Measurements from ENCODE around the gene DHX9. TPM values are rescaled to one million over a fixed set of nuclear protein-coding genes. Genes with fewer than 3 reads are reported as not detected.

The DHX9 gene
- total and polyA plus RNA-seq, 9 of the 15 experiments (the other 6 are each of a cell fraction or from before 2014, with no cell fraction given), result 100 to 409 (median 294) TPM

DNA sequence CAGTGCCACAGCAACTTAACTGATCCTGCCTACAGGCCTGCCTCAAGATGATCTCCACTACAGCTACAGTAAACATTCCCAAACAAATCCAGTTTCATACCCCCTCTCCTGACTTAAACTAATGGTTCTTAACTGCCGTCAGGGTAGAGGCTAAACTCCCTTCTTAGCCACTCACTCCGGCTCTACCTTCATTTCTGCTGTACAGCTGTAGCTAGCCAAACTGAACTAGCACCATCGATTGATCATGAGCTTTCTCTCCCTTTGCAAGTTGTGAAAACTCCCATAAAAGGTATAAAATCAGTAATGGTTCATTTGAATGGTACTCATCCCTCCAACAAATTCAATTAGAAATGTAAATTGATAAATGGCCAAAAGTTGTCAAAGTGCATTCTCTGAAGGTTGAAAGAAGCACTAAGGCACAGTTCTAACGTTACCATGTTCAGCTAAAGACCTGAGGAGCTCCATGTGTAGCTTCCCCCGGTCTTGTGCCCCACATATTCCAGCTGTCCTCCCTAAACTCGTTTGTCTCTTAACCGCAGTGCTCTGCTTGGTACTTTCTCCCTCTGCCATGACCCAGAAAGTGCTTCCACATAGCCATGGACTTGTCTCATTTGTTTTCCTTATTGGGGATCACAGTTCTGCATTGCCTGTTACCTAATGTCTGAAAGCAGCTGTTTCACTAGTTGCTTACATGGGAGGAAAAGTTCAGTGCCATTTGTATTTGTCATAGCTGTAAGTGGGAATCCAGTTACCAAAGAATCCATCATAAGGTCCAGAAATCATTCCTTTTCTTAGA, 49.8 kb downstream of the DHX9 start (continued):
- TF ChIP-seq NR2C2 (CRISPR knock-in tag; IDR thresholded peaks at IDR 0.05), result no peak
- TF ChIP-seq NR2C2 (tag; IDR thresholded peaks at IDR 0.05), result no peak
- TF ChIP-seq ZNF696 (CRISPR knock-in tag; conservative IDR thresholded peaks at IDR 0.05), result no peak
- TF ChIP-seq LCOR (CRISPR knock-in tag; IDR thresholded peaks at IDR 0.05), result no peak
- peak; percentile 51; the same call in 1 of the 2 replicates for TF ChIP-seq POLR2AphosphoS5 (IDR thresholded peaks at IDR 0.05; ENCODE audit: control insufficient read depth, insufficient read depth, low read depth, low read length)
- no peak for TF ChIP-seq MAFF (IDR thresholded peaks at IDR 0.05; ENCODE audit: low read length)
- no peak for TF ChIP-seq PHB (CRISPR knock-in tag; IDR thresholded peaks at IDR 0.05)
- TF ChIP-seq ZZZ3 (IDR thresholded peaks at IDR 0.05), result no peak
- TF ChIP-seq, protein P1, sequence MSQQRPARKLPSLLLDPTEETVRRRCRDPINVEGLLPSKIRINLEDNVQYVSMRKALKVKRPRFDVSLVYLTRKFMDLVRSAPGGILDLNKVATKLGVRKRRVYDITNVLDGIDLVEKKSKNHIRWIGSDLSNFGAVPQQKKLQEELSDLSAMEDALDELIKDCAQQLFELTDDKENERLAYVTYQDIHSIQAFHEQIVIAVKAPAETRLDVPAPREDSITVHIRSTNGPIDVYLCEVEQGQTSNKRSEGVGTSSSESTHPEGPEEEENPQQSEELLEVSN (IDR thresholded peaks at IDR 0.05; ENCODE audit: borderline replicate concordance in 1 of 2, extremely low read depth in 1 of 2, insufficient read depth in 1 of 2, insufficient read length in 1 of 2, low read depth in 1 of 2, low read length in 1 of 2, poor library complexity in 1 of 2, severe bottlenecking in 1 of 2), result no peak
- no peak for TF ChIP-seq POLR3A (IDR thresholded peaks at IDR 0.05; ENCODE audit: borderline replicate concordance, extremely low read depth, insufficient read depth, insufficient read length)
- no peak for TF ChIP-seq TEAD4 (IDR thresholded peaks at IDR 0.05; ENCODE audit: low read length)
- no peak for TF ChIP-seq TEAD4 (CRISPR knock-in tag; IDR thresholded peaks at IDR 0.05; ENCODE audit: borderline replicate concordance)
- no peak for TF ChIP-seq PCBP1 (IDR thresholded peaks at IDR 0.05; ENCODE audit: low read depth, low read length, poor library complexity, severe bottlenecking)
- no peak for TF ChIP-seq ZBTB1 (CRISPR knock-in tag; IDR thresholded peaks at IDR 0.05; ENCODE audit: borderline replicate concordance, low read depth)
- no peak for TF ChIP-seq ZNF12 (CRISPR knock-in tag; IDR thresholded peaks at IDR 0.05)
- TF ChIP-seq ZNF77 (CRISPR knock-in tag; IDR thresholded peaks at IDR 0.05), result no peak
- TF ChIP-seq, protein P2, sequence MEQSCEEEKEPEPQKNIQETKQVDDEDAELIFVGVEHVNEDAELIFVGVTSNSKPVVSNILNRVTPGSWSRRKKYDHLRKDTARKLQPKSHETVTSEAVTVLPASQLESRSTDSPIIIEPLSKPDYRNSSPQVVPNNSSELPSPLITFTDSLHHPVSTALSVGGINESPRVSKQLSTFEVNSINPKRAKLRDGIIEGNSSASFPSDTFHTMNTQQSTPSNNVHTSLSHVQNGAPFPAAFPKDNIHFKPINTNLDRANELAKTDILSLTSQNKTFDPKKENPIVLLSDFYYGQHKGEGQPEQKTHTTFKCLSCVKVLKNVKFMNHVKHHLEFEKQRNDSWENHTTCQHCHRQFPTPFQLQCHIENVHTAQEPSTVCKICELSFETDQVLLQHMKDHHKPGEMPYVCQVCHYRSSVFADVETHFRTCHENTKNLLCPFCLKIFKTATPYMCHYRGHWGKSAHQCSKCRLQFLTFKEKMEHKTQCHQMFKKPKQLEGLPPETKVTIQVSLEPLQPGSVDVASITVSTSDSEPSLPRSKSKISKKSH (CRISPR knock-in tag; IDR thresholded peaks at IDR 0.05), result no peak
- TF ChIP-seq RAD21 (CRISPR knock-in tag; conservative IDR thresholded peaks at IDR 0.05 in 1 of 2, IDR thresholded peaks at IDR 0.05 in 1 of 2), result 0 out of 4 replicates have a peak, but pooled peaks of 1 of the 2 experiments have one; percentile 1
- no peak for TF ChIP-seq KAT2B (IDR thresholded peaks at IDR 0.05; ENCODE audit: low read depth, low read length)
- TF ChIP-seq CAMTA2 (CRISPR knock-in tag; conservative IDR thresholded peaks at IDR 0.05), result no peak
- TF ChIP-seq L3MBTL2 (IDR thresholded peaks at IDR 0.05), result no peak
- TF ChIP-seq, protein P3, sequence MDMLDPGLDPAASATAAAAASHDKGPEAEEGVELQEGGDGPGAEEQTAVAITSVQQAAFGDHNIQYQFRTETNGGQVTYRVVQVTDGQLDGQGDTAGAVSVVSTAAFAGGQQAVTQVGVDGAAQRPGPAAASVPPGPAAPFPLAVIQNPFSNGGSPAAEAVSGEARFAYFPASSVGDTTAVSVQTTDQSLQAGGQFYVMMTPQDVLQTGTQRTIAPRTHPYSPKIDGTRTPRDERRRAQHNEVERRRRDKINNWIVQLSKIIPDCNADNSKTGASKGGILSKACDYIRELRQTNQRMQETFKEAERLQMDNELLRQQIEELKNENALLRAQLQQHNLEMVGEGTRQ (CRISPR knock-in tag; IDR thresholded peaks at IDR 0.05), result no peak
- TF ChIP-seq, protein P4, sequence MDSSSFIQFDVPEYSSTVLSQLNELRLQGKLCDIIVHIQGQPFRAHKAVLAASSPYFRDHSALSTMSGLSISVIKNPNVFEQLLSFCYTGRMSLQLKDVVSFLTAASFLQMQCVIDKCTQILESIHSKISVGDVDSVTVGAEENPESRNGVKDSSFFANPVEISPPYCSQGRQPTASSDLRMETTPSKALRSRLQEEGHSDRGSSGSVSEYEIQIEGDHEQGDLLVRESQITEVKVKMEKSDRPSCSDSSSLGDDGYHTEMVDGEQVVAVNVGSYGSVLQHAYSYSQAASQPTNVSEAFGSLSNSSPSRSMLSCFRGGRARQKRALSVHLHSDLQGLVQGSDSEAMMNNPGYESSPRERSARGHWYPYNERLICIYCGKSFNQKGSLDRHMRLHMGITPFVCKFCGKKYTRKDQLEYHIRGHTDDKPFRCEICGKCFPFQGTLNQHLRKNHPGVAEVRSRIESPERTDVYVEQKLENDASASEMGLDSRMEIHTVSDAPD (CRISPR knock-in tag; IDR thresholded peaks at IDR 0.05), result no peak

Data from K562 (cell line).